ENCODE data around the gene KDM4C. TPM values are rescaled to one million over a fixed set of nuclear protein-coding genes. Genes with fewer than 3 reads are reported as not detected.

The KDM4C gene
- total and polyA plus RNA-seq, 2 of the 13 experiments (the other 11 are each of a cell fraction or from before 2014, with no cell fraction given), result 19.4 to 23.6 TPM

GRCh38 chr9:6997330-6997729, 239.6 kb downstream of the KDM4C start (continued):
- TF ChIP-seq ATF2 (CRISPR knock-in tag; IDR thresholded peaks at IDR 0.05) (no peak), HOXA7 (CRISPR knock-in tag; IDR thresholded peaks at IDR 0.05) (no peak), GPN1 (CRISPR knock-in tag; IDR thresholded peaks at IDR 0.05; ENCODE audit: borderline replicate concordance) (no peak), DR1 (CRISPR knock-in tag; IDR thresholded peaks at IDR 0.05) (no peak), ZFP41 (CRISPR knock-in tag; IDR thresholded peaks at IDR 0.05; ENCODE audit: borderline replicate concordance) (no peak)

- POLR2A ChIA-PET, result no interaction called here
- Histone ChIP-seq H3K79me2 (ENCODE audit: insufficient read depth, low read length) (no peaks in the 10 kb centered on the region), H2AFZ (ENCODE audit: low read length) (no peak overlapping the region), H3K27me3 (ENCODE audit: control insufficient read depth in 1 of 2, insufficient read depth in 2 of 2, low read length in 2 of 2) (no peaks in the 10 kb centered on the region), H3K9ac (ENCODE audit: insufficient read depth, low read depth, low read length) (no peak overlapping the region), H3K36me3 (replicated peaks in 1 of 2; ENCODE audit: control insufficient read depth in 1 of 2, insufficient read depth in 2 of 2, low read length in 2 of 2) (peaks cover 5 to 14% of the 10 kb centered on the region in 2 experiments; a peak in 3 of 5 replicates), H3K4me1 (ENCODE audit: insufficient read depth, low read length) (no peaks in the 10 kb centered on the region), H3K9me3 (ENCODE audit: low read length) (no peaks in the 10 kb centered on the region), H4K20me1 (ENCODE audit: insufficient read depth, low read length) (no peaks in the 10 kb centered on the region), H3K4me2 (ENCODE audit: low read depth, low read length) (no peak overlapping the region), H3K27ac (ENCODE audit: extremely low read length, insufficient read depth, low read length) (no peak overlapping the region), H3K4me3 (replicated peaks in 1 of 3; ENCODE audit: insufficient read depth in 1 of 3, low read depth in 2 of 3, low read length in 3 of 3) (no peak overlapping the region)
- in situ Hi-C loops (cut with HindIII; ENCODE audit: extremely low pct_ligation_motif_present, low pct_unique_long_range_greater_than_20kb), result no loop called here
- CTCF ChIA-PET (ENCODE audit: low intra/inter-chr PET ratio, low total read pairs), result no interaction called here
- BruUV-seq (replicated peaks), result no TSS peak
- ATAC-seq (no peak), FAIRE-seq (no peak), DNase-seq (ENCODE audit: low spot score) (no peak)
- TF ChIP-seq MAFK (conservative IDR thresholded peaks at IDR 0.05 in 1 of 2, IDR thresholded peaks at IDR 0.05 in 1 of 2; ENCODE audit: low read length in 2 of 2), result peak; percentile 46 to 67
- TF ChIP-seq AGO2 (optimal IDR thresholded peaks at IDR 0.05; ENCODE audit: low read depth, low read length), result no peak
- TF ChIP-seq MAFF (IDR thresholded peaks at IDR 0.05; ENCODE audit: low read depth, low read length), result peak; percentile 64; the same call in 1 of the 2 replicates
- intact Hi-C loops (cut with micrococcal nuclease; ENCODE audit: unreplicated experiment), result no loop called here
- WGBS (ENCODE audit: low lambda C conversion rate), result 96% methylated on average over 2 of the region's 2 CpGs
Observed at GRCh38 chr9:6999794-7000193, 242.0 kb downstream of the KDM4C start.
